CD4-positive, alpha-beta T cell treated with Interleukin-6 for 4 hours (primary cell): ENCODE results near the gene NAA38.

Source experiments
- DNase-seq: peaks from one replicate; pipeline ENCODE4 v3.0.0-alpha.2; 2020; ENCODE audit warnings: mixed read lengths

The NAA38 gene

DNA sequence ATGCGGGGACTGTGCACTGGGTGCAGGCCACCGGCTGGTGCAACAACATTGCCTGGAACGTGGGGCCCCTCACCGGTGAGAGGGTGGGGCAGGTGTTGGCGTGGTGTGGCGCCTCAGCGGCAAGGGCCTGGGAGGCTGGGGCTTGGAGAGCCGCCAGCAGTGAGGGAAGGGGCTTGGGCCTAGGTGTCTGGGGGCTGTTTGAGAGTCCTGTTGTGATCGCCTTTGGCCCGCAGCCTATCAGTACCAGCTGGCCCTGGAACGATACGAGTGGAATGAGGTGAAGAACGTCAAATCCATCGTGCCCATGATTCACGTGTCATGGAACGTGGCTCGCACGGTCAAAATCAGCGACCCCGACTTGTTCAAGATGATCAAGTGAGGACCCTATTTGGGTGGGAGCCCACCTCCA, 5.1 kb downstream of the NAA38 start:
- DNase-seq: no peak

DNA sequence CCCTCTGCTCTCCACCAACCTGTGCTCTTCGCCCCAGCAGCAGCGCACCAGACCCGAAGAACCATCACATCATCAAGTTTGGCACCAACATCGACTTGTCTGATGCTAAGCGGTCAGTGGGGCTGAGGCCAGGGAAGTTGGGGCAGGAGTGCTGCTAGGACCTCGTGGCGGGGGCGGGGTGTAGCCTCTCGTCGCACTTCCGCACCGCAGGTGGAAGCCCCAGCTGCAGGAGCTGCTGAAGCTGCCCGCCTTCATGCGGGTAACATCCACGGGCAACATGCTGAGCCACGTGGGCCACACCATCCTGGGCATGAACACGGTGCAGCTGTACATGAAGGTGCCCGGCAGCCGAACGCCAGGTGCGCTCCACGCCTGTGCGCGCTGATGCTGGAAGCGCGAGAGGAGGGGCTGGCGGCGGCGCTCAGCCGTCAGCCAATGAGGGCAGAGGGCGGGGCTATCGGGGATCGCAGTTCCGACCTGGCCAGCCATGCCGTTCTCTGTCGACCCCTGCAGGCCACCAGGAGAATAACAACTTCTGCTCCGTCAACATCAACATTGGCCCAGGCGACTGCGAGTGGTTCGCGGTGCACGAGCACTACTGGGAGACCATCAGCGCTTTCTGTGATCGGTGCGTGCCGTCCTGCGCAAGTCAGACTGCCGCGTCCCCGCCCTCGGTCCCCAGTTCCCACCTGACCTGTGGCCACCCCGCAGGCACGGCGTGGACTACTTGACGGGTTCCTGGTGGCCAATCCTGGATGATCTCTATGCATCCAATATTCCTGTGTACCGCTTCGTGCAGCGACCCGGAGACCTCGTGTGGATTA, 5.7 kb downstream of the NAA38 start:
- DNase-seq: peak; percentile 98

DNA sequence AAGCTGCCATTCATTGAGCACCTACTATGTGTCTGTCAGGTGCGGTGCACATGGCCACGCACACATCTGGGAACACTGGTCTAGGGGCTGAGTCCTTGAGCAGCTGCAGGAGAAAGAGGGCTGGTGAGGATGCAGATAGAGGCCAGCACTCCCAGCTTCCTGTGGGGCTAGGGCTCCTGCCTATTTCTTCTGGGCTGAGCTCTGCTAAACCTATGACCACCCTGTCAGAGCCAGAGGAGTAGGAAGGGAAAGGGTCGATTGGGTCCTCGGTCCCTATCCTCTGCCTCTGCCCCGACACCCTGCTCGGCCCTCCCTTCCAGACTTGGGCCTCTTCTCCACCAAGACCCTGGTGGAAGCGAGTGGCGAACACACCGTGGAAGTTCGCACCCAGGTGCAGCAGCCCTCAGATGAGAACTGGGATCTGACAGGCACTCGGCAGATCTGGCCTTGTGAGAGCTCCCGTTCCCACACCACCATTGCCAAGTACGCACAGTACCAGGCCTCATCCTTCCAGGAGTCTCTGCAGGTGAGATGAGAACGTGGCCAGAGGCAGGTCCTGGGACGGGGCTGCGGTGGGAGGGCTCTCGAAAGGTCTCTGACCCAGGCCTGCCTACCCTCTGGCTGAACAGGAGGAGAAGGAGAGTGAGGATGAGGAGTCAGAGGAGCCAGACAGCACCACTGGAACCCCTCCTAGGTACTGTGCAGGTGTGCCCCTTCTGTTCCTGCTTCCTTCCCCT, 6.5 kb downstream of the NAA38 start:
- DNase-seq: no peak

DNA sequence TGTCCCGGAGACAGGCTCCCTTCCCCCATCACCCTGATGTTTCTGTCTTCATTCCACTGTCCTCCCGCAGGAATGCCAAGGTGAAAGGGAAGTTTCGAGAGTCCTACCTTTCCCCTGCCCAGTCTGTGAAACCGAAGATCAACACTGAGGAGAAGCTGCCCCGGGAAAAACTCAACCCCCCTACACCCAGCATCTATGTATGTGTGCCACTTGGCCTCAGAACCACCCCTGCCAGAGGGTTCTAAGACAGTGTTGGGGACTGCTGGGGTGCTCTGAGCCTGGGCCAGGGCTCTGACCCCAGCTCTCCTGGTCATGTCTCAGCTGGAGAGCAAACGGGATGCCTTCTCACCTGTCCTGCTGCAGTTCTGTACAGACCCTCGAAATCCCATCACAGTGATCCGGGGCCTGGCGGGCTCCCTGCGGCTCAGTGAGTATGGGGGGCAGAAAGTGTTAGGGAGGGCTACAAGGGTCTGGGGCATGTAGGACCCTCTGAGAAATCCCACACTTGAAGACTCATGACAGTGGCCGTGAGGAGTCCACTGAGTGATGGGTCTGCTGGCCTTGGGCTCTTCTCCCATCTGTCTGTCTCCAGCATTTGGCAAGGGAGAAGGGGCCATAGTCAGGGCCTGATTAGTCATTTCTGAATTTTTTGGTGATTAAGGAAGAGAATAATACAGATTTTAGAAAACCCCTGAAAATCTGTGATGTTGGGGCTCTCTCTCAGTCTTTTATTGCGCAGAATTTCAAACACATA, 7.4 kb downstream of the NAA38 start:
- DNase-seq: no peak

DNA sequence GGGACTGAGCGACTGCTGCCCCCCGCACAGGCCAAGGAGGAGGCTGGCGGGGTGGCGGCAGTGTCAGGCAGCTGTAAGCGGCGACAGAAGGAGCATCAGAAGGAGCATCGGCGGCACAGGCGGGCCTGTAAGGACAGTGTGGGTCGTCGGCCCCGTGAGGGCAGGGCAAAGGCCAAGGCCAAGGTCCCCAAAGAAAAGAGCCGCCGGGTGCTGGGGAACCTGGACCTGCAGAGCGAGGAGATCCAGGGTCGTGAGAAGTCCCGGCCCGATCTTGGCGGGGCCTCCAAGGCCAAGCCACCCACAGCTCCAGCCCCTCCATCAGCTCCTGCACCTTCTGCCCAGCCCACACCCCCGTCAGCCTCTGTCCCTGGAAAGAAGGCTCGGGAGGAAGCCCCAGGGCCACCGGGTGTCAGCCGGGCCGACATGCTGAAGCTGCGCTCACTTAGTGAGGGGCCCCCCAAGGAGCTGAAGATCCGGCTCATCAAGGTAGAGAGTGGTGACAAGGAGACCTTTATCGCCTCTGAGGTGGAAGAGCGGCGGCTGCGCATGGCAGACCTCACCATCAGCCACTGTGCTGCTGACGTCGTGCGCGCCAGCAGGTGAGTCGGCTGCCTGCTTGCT, 8.1 kb downstream of the NAA38 start:
- no peak for DNase-seq

DNA sequence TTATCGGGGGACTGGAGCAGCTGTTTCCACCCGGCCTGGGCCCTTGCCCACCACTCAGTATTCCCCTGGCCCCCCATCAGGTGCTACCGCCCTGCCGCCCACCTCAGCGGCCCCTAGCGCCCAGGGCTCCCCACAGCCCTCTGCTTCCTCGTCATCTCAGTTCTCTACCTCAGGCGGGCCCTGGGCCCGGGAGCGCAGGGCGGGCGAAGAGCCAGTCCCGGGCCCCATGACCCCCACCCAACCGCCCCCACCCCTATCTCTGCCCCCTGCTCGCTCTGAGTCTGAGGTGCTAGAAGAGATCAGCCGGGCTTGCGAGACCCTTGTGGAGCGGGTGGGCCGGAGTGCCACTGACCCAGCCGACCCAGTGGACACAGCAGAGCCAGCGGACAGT, 8.6 kb downstream of the NAA38 start:
- DNase-seq: no peak

DNA sequence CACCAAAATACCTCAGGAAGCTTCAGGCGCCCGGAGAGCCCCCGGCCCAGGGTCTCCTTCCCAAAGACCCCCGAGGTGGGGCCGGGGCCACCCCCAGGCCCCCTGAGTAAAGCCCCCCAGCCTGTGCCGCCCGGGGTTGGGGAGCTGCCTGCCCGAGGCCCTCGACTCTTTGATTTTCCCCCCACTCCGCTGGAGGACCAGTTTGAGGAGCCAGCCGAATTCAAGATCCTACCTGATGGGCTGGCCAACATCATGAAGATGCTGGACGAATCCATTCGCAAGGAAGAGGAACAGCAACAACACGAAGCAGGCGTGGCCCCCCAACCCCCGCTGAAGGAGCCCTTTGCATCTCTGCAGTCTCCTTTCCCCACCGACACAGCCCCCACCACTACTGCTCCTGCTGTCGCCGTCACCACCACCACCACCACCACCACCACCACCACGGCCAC, 9.2 kb downstream of the NAA38 start:
- DNase-seq: no peak

DNA sequence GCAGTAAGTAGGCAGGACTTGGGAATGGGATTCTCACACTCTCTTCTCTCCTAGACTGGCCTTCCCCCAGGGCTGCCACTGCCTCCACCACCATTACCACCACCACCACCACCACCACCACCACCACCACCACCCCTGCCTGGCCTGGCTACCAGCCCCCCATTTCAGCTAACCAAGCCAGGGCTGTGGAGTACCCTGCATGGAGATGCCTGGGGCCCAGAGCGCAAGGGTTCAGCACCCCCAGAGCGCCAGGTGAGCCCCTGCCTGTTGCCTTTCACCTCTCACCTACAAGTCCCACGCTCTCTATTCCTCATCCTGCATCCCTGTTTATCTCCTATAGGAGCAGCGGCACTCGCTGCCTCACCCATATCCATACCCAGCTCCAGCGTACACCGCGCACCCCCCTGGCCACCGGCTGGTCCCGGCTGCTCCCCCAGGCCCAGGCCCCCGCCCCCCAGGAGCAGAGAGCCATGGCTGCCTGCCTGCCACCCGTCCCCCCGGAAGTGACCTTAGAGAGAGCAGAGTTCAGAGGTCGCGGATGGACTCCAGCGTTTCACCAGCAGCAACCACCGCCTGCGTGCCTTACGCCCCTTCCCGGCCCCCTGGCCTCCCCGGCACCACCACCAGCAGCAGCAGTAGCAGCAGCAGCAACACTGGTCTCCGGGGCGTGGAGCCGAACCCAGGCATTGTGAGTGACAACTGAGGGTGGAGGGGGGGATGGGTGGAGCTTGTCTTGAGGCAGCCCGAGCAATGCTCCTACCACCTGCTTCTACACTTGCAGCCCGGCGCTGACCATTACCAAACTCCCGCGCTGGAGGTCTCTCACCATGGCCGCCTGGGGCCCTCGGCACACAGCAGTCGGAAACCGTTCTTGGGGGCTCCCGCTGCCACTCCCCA, 10.3 kb downstream of the NAA38 start:
- no peak for DNase-seq

DNA sequence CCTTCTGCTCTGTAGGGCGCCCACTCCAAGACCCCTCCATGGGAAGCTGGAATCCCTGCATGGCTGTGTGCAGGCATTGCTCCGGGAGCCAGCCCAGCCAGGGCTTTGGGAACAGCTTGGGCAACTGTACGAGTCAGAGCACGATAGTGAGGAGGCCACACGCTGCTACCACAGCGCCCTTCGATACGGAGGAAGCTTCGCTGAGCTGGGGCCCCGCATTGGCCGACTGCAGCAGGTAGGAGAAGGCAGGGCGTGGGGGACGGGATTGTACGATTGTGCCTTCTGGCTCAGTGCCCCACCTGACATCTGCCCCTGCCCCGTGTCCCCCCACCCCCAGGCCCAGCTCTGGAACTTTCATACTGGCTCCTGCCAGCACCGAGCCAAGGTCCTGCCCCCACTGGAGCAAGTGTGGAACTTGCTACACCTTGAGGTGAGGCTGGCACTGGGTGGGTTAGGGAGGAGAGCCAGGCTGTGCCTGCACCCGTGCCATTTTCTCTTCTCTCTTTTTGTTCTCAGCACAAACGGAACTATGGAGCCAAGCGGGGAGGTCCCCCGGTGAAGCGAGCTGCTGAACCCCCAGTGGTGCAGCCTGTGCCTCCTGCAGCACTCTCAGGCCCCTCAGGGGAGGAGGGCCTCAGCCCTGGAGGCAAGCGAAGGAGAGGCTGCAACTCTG, 11.2 kb downstream of the NAA38 start:
- no peak for DNase-seq

DNA sequence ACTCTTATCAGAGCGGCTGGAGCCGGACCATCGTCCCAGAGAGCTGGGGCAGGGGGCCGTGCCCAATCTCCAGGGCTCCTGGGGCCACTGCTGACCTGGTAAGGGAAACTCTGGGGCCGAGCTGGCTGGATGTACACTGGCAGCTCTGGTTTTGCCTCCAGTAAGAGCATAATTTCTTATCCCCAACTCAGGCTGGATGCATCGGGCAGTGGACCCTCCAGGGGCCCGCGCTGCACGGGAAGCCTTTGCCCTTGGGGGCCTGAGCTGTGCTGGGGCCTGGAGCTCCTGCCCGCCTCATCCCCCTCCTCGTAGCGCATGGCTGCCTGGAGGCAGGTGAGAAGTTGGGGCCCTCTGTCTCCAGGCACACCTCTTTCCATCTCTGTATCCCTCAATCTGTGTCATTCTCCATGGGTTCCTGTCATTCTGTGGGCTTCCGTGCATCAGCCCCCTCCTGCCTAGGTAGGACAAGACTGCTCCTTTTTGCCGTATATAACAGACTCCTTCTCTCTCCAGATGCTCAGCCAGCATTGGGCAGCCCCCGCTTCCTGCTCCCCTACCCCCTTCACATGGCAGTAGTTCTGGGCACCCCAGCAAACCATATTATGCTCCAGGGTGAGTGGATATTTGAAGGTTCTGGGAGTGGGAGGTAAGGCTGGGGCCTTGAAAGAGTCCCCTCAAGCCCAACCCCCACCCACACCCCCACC, 11.8 kb downstream of the NAA38 start:
- no peak for DNase-seq

DNA sequence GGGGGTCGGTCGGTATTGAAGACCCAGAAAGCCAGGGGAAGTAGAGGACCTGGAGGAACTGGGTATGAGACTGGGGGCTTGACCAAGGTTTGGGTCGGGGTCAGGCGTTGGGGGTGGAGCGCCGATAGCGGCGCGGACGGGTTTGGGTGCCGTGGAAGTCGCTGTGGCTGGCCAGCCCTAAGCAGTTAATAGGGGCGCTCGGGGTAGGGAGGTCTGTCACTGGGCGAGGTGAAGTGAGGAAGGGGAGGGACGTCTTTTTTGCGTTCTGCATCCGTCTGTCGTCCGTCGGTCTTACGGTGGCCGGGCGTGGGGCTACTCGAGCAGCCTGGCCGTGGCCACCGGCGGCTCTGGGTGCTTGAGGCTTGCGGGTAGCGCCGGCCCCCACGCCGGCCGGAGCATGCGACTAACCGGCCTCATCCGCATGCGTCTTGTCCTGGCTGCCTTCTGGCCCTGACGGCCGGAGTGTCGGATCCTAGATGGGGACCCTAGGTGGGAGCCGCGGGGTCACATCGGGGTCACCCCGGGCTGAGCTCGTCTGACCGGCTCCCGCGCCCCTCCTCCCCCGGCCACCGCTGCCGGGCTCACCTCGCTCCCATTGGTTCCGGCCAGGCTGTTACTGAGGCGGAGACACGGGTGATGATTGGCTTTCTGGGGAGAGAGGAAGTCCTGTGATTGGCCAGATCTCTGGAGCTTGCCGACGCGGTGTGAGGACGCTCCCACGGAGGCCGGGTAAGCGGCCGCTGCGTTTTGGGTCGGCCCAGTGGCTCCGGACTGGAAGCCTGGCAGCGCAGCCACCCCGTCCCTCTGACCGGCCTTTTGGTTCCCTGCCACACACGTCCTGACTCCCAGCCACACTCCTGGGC, 12.8 kb downstream of the NAA38 start:
- peak; percentile 80 for DNase-seq

DNA sequence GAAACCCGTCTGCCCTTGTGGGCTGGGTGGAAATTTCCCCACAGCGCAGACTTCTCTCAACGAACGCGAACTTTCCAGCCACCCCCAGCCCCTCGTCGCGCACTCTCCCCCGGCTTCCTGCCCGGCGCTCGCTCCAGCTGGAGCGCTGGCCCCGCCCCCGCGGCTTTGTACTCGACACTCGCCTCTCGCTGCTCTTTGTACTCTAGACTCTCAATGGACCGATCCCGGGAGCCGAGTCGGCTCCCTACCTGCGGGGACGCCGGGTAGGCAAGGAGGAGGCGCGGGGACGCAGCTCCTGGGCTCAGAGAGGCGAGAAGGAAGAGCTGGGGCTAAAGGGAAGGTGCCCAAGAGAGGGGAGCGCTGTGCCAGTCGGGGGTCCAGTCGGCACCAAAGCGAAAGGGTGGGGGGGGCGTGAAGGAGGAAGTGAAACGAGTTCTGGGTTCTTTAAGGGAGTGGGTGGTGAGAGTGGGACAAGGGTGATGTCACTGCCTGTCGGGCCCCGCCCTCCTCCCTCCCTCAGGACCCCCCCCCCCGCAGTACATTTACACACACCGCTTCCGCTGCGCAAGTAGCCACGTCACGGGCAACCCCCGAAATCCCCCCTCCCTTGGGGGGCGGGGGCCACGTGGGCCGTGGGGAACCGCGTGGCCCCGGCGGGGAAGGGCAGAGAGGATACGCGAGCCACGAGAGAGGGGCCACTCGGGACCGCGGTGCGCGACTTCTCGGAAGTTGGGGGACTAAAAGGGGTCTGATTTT, 13.6 kb downstream of the NAA38 start:
- DNase-seq: peak; percentile 93

DNA sequence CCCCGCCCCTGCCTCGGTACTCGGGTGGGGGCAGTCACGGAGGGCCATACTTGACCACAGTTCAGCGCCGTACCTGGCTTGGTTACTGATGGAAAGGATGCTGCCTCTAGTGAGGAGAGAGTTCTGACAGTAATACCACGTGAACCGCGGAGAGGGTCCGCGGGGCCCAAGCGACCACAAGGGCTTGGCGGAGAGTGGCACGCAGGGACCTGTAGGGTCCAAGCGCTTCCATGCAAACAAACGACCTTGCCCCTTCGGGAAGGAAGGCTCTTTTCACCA, 14.2 kb downstream of the NAA38 start:
- DNase-seq: no peak

DNA sequence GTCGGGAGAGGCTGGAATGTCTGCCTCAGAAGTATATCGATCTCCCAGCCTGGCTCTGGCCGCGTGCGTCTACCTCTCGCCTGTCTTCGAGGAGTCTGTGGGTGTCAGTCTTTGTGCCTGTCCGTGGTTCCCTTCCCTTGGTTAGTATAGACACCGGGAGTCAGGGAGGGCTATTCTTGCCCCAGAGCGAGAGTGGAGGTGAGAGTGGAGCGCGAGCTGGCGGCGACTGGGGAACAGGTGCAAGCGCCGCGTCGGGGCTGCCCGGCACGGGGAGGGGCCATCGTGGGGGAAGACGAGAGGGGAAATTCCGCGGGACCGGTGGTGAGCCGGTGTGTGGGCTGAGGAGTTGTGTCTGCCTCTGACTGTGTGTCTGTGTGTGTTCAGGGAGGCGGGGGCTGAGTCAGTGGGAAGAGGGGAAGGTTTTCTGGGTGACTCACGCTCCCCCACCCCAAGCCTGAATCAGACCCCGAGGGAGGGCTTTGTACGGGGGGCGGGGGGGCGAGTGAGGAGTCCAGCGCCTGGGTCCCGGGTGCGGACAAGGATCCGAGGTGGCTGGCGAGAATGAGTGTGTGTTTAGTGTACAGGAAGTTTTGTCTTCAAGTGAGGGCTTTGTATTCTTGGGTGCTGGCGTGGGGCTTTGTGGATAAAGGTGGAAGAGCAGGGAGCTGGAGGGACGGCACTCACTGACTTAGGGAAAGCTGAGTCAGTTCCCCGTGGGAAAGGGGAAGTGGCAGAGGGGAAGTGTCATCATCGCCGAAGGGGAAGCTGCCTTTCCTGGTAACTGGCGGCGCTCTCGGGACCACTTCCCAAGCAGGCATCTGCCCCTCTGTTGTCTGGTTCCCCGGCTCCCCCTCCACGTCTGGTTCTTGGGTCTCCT, 14.7 kb downstream of the NAA38 start:
- DNase-seq: peak; percentile 93

DNA sequence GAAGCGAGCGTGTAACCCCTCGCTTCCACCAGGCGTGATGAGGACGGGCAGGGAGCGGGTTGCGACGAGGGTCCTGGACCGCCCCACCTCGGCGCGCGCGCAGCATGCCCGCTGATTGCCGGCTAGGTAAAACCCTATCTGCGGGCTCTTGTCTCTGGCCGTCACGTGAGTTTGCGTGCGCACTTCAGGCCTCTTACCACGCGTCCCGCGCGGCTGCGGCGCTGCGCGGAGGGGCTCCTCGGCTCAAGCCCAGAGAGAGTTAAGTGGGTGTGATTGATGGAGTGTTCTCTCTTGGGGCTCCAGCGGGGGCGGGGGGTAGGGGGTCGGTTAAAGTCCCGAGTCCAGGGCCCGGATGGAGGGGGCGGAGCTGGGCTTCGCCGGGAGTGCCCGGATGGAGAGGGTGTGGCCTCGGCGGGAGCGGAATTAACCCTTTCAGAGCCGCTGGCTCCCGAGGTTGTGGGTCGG, 15.4 kb downstream of the NAA38 start:
- DNase-seq: peak; percentile 84

DNA sequence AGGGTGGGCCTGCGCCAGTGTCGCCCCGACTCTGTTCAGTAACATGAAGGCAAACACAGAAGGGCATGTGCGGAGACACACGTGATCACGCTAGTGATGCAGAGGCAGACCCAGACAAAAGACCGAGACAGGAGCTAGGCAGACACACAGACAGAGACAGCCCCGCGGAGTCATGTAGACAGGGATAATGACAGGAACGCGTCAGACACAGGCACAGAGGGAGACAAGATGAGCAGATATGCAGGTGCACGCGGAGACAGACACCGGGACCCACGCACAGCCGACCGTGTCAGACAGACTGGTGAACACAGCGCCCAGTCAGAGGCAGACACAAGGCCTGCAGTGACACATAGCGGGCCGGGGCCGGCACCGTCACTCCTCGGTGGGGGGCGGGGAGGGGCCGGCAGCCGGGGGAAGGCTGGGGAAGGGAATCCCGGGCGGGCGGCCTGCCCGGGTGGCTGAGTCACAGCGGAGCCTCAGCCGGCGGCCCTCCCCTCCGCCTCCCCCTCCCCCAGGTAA, 15.9 kb downstream of the NAA38 start:
- peak; percentile 96 for DNase-seq

DNA sequence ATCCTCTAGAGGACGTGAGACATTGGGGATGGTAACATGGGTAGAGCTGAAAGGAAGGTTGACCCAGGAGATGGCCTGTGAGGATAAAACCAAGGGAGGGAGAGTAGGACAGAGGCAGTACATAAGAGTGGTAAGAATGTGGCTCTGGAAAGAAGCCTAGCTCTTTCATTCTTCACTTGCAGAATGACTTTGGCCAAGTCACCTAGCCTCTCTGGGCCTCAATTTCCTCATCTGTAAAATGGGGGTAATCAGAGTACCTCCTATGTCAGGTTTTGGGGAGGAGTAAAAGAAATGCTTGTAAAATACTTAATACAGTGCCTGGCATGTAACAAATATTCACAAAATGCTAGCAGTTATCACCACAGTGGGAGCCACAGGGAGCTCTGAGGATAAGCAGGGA, 16.5 kb downstream of the NAA38 start:
- no peak for DNase-seq

DNA sequence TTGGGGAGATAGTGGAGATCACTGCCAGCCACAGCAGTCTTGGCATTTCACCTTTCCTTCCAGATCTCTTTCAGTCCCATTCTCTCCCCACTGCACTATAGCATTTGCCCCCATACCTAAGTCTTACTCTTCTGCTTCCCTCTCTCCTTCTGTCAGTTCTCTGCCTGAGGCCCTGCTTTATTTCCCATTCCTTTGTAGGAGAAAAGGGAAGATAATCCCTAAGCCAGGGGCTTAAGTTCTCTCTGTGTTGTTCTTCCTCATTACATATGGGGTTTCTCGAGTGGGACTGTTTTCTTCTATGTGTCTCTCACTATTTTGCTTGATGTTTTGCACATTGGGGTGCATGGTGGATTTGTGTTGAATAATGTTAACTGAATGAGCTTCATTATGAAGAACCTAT, 16.9 kb downstream of the NAA38 start:
- DNase-seq: no peak
